NCI-H2029 (cell line): Measurements from ENCODE around the gene ST8SIA1.
"Not testable (repeated sequence)": the region's sequence is repeated elsewhere in the genome, so short reads cannot be mapped to it uniquely, and the experiment has no call there.

ENCODE experiments used
- DNase-seq: peaks from one replicate; lab custom pipeline; 2025; lab: John Stamatoyannopoulos, UW

The ST8SIA1 gene

DNA sequence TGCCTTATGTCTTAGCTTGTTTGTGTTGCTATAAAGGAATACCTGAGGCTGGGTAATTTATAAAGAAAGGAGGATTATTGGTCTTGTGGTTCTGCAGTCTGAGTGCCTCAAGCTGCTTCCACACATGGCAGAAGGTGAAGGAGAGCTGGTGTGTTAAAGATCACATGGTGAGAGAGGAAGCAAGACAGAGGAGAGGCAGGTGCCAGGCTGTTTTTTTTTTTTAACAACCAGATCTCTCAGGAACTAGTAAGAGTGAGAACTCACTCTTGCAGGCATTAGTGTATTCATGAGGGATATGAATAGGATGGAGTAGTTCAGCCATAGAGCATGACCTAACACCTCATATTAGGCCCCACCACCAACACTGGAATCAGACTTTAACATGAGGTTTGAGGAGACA, 165.1 kb downstream of the ST8SIA1 start:
- no peak for DNase-seq

DNA sequence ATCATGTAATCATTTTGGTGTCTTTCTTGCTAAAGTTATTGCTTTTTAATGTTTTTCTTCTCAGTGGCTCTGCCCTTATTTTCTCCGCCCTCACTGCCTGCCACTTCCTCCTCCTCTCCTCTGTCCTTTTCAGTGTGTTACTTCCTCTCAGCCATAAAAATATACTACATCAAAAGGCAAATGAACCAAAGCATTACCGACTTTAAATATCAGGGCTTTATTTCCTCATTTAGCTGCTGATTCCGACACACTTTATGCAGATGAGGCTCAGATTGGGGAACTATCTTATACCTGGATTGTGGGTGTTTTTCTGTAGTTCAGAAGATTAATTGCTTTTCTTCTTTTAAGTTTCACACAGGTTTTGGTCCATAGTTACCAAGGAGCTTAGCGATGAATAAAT, 170.4 kb downstream of the ST8SIA1 start:
- DNase-seq: no peak

DNA sequence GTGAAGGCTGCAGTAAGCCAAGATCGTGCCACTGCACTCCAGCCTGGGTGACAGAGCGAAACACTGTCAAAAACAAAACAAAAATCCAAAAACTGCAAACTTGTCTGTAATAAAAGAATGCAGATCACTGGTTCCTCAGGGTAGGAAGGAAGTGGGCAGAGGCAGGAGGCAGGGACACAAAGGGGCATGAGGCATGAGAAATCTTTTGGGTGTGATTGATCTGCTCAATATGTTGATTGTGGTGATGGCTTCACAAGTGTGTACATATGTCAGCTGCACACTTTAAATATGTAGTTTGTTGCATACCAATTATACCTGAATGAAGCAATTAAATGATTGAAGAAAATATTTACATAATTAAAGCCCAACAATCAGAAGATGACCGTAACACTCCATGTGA, 170.9 kb downstream of the ST8SIA1 start:
- no peak for DNase-seq

DNA sequence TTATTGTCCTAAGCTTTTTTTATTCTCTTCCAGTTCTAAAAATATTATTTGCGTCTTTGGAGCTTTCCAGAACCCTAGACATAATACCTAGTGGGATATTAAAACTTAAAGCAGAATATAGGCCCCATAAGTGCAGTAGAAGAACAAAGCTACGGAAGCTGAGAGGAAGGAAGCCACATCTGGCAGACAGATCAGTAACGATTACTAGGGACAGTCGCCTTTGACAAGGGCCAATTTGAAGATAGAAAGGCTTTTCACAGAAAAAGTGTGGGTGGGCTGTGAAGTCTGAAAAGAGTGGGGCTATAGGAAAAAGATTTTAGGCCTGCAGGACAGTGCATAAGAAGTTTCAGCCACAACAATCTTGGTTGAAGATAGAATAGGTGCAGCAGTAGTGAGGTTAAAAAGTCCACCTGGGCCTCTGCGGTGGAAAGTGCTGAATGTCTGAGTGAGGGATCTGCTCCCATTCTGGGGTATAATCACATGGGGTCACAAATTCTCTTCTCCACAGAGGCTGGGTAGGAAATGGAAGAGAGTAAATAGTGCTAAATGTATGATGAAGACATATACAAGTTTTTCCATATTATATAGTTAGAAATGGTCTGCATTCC, 174.0 kb downstream of the ST8SIA1 start:
- DNase-seq: no peak

DNA sequence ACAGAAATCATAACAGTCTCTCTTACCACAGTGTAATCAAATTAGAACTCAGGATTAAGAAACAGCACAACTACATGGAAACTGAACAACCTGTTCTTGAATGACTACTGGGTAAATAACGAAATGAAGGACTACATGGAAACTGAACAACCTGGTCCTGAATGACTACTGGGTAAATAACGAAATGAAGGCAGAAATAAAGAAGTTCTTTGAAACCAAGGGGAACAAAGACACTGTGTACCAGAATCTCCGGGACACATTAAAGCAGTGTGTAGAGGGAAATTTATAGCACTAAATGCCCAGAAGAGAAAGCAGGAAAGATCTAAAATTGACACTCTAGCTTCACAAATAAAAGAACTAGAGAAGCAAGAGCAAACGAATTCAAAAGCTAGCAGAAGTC, 185.2 kb downstream of the ST8SIA1 start:
- DNase-seq: not testable (repeated sequence)

DNA sequence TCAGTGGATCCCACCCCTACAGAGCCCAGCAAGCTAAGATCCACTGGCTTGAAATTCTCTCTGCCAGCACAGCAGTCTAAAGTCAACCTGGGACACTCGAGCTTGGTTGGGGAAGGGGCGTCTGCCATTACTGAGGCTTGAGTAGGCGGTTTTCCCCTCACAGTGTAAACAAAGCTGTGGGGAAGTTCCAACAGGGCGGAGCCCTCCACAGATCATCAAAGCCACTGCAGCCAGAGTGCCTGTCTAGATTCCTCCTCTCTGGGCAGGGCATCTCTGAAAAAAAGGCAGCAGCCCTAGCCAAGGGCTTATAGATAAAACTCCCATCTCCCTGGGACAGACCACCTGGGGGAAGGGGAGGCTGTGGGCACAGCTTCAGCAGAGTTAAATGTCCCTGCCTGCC, 187.8 kb downstream of the ST8SIA1 start:
- not testable (repeated sequence) for DNase-seq
